Activated CD4-positive, alpha-beta T cell treated with anti-CD3 and anti-CD28 coated beads, Interleukin-2, amount 50 U/mL, for 1 hour (primary cell): ENCODE data around the gene TBXT.
"Not testable (repeated sequence)": the region's sequence is repeated elsewhere in the genome, so short reads cannot be mapped to it uniquely, and the experiment has no call there.

Experiments used
- DNase-seq: peaks from one replicate; pipeline ENCODE4 v3.0.0-alpha.2; 2020

The TBXT gene

GRCh38 chr6:166169549-166170421, 2.1 kb upstream of the TBXT start:
- DNase-seq = no peak

GRCh38 chr6:166168616-166169548, 1.2 kb upstream of the TBXT start:
- DNase-seq = no peak

GRCh38 chr6:166167258-166167731, 356 bp downstream of the TBXT start:
- no peak for DNase-seq

GRCh38 chr6:166166314-166167257, 1.1 kb downstream of the TBXT start:
- DNase-seq = no peak

- no peak for DNase-seq
These were observed 1.9 kb downstream of the TBXT start for GRCh38 chr6:166165558-166166313.

- no peak for DNase-seq
These were observed 4.9 kb downstream of the TBXT start for GRCh38 chr6:166162599-166163342.

- DNase-seq = no peak
These were observed 9.6 kb downstream of the TBXT start for GRCh38 chr6:166157930-166158617.

GRCh38 chr6:166156942-166157341, 10.7 kb downstream of the TBXT start:
- no peak for DNase-seq

- DNase-seq = no peak
These were observed 13.7 kb downstream of the TBXT start for GRCh38 chr6:166153966-166154365.

GRCh38 chr6:166152660-166153059, 15.0 kb downstream of the TBXT start:
- DNase-seq = no peak

GRCh38 chr6:166151798-166152197, 15.9 kb downstream of the TBXT start:
- DNase-seq = no peak

- DNase-seq = no peak
These were observed 21.9 kb downstream of the TBXT start for GRCh38 chr6:166145751-166146150.

GRCh38 chr6:166143011-166143410, 24.6 kb downstream of the TBXT start:
- no peak for DNase-seq

- no peak for DNase-seq
These were observed 39.8 kb downstream of the TBXT start for GRCh38 chr6:166127624-166128472.

- DNase-seq = not testable (repeated sequence)
These were observed 44.5 kb downstream of the TBXT start for GRCh38 chr6:166123115-166123514.

GRCh38 chr6:166121726-166122125, 45.9 kb downstream of the TBXT start:
- DNase-seq = no peak

- no peak for DNase-seq
These were observed 48.3 kb downstream of the TBXT start for GRCh38 chr6:166119116-166119911.

GRCh38 chr6:166115609-166116008, 52.0 kb downstream of the TBXT start:
- DNase-seq = no peak
